Stimulated activated CD8-positive, alpha-beta memory T cell treated with anti-CD3 and anti-CD28 coated beads, Interleukin-7, amount 100 ng/mL, for 1 hour (primary cell): Measurements from ENCODE around the gene TXNDC2.
A peak's percentile ranks its signal among the peaks of the same experiment; 100 is the strongest.

Experiments
- DNase-seq, 2 donors: peaks; one replicate each; pipeline ENCODE4 v3.0.0-alpha.2; 2020; ENCODE audit warnings: low read depth in 2 of 2

TXNDC2 gene

GRCh38 chr18:9913526-9914333, 28.0 kb downstream of the TXNDC2 start, which contains the start of gene VAPA:
Gene VAPA, plus strand, starts transcription at chr18:9914016. Its CDS starts 241 bp downstream, at chr18:9914257.
- peak; percentile 81 to 82 for DNase-seq

GRCh38 chr18:9914334-9914583, 28.5 kb downstream of the TXNDC2 start:
- no peak for DNase-seq

GRCh38 chr18:9914584-9915290, 29.0 kb downstream of the TXNDC2 start:
- peak; percentile 49 to 52 for DNase-seq

- no peak for DNase-seq
These were observed 29.7 kb downstream of the TXNDC2 start for GRCh38 chr18:9915291-9916076.

- no peak for DNase-seq
These were observed 30.4 kb downstream of the TXNDC2 start for GRCh38 chr18:9916077-9916639.

- DNase-seq: no peak
These were observed 31.0 kb downstream of the TXNDC2 start for GRCh38 chr18:9916808-9917207.

GRCh38 chr18:9918016-9918680, 32.4 kb downstream of the TXNDC2 start:
- DNase-seq: no peak

- DNase-seq: no peak
These were observed 33.9 kb downstream of the TXNDC2 start for GRCh38 chr18:9919564-9920232.

- DNase-seq: no peak
These were observed 37.0 kb downstream of the TXNDC2 start for GRCh38 chr18:9922592-9923311.

GRCh38 chr18:9924371-9924943, 38.7 kb downstream of the TXNDC2 start:
- no peak for DNase-seq

GRCh38 chr18:9925369-9925768, 39.6 kb downstream of the TXNDC2 start:
- no peak for DNase-seq

GRCh38 chr18:9925795-9926194, 40.0 kb downstream of the TXNDC2 start:
- no peak for DNase-seq

GRCh38 chr18:9926223-9926894, 40.6 kb downstream of the TXNDC2 start:
- DNase-seq: no peak

GRCh38 chr18:9926977-9927376, 41.2 kb downstream of the TXNDC2 start:
- no peak for DNase-seq

- no peak for DNase-seq
These were observed 41.8 kb downstream of the TXNDC2 start for GRCh38 chr18:9927392-9928063.

- DNase-seq: no peak
These were observed 43.0 kb downstream of the TXNDC2 start for GRCh38 chr18:9928646-9929259.

- no peak for DNase-seq
These were observed 44.6 kb downstream of the TXNDC2 start for GRCh38 chr18:9930299-9930884.

GRCh38 chr18:9931146-9931545, 45.4 kb downstream of the TXNDC2 start:
- DNase-seq: no peak
